Stimulated activated effector memory CD8-positive, alpha-beta T cell treated with anti-CD3 and anti-CD28 coated beads, Interleukin-12 subunit alpha, Interleukin-12 subunit beta, amount 100 ng/mL, for 72 hours (primary cell): ENCODE data around the gene TMEM184A.
A peak's percentile ranks its signal among the peaks of the same experiment; 100 is the strongest.

Experiments used
- ATAC-seq: fragments of 150-1000 bp; cut with Tn5 transposase; 2 replicates; pipeline ENCODE4 v1.10.0; 2021
- DNase-seq, 2 donors: peaks; one replicate each; pipeline ENCODE4 v3.0.0; 2021 to 2022; ENCODE audit warnings: low spot score in 2 of 2
- H3K27ac Mint-ChIP-seq: one replicate; pipeline ENCODE4 v1.8.0; 2022; ENCODE audit warnings: mild to moderate bottlenecking, mixed read lengths
- H3K36me3 Mint-ChIP-seq: one replicate; pipeline ENCODE4 v1.8.0; 2022; ENCODE audit warnings: mild to moderate bottlenecking, mixed read lengths
- H3K4me1 Mint-ChIP-seq: one replicate; pipeline ENCODE4 v1.8.0; 2022; ENCODE audit warnings: mixed read lengths
- H3K4me3 Mint-ChIP-seq: one replicate; pipeline ENCODE4 v1.8.0; 2022; ENCODE audit warnings: mild to moderate bottlenecking, mixed read lengths
- H3K9me3 Mint-ChIP-seq: one replicate; pipeline ENCODE4 v1.8.0; 2022; ENCODE audit warnings: mixed read lengths

Gene TMEM184A

GRCh38 chr7:1555813-1556543, at the start of gene TMEM184A:
Gene TMEM184A, minus strand, starts transcription at chr7:1556205. Its CDS starts 721 bp downstream, at chr7:1555484.
- ATAC-seq (peak; percentile 54), DNase-seq (no peak)
- Mint-ChIP-seq H3K9me3 (no peaks in the 10 kb centered on the region), H3K4me1 (no peaks in the 10 kb centered on the region), H3K36me3 (no peaks in the 10 kb centered on the region), H3K4me3 (no peak within 1 kb of the TSS), H3K27ac (no peak within 1 kb of the TSS)

GRCh38 chr7:1604383-1604782, 48.4 kb upstream of the TMEM184A start:
- no peak for ATAC-seq
- H3K36me3 Mint-ChIP-seq: no peaks in the 10 kb centered on the region
- no peaks in the 10 kb centered on the region for H3K9me3 Mint-ChIP-seq
- no peak overlapping the region for H3K27ac Mint-ChIP-seq
- DNase-seq: no peak
- no peak overlapping the region for H3K4me3 Mint-ChIP-seq
- H3K4me1 Mint-ChIP-seq: peaks cover 6% of the 10 kb centered on the region

GRCh38 chr7:1603346-1604225, 47.6 kb upstream of the TMEM184A start:
- no peak overlapping the region for H3K27ac Mint-ChIP-seq
- H3K9me3 Mint-ChIP-seq: no peaks in the 10 kb centered on the region
- no peak for DNase-seq
- peak; percentile 29 for ATAC-seq
- no peaks in the 10 kb centered on the region for H3K36me3 Mint-ChIP-seq
- H3K4me1 Mint-ChIP-seq: peaks cover 6% of the 10 kb centered on the region
- H3K4me3 Mint-ChIP-seq: no peak overlapping the region

GRCh38 chr7:1602386-1602785, 46.4 kb upstream of the TMEM184A start:
- H3K4me1 Mint-ChIP-seq: peaks cover 6% of the 10 kb centered on the region
- DNase-seq (no peak), ATAC-seq (no peak)
- H3K4me3 Mint-ChIP-seq: no peak overlapping the region
- no peaks in the 10 kb centered on the region for H3K9me3 Mint-ChIP-seq
- H3K27ac Mint-ChIP-seq: no peak overlapping the region
- no peaks in the 10 kb centered on the region for H3K36me3 Mint-ChIP-seq

- ATAC-seq: no peak
- Mint-ChIP-seq H3K4me3 (no peak overlapping the region), H3K9me3 (no peaks in the 10 kb centered on the region), H3K27ac (no peak overlapping the region), H3K4me1 (peaks cover 2% of the 10 kb centered on the region), H3K36me3 (no peaks in the 10 kb centered on the region)
- DNase-seq: no peak
Measured at GRCh38 chr7:1601956-1602355, 46.0 kb upstream of the TMEM184A start.

- Mint-ChIP-seq H3K36me3 (no peaks in the 10 kb centered on the region), H3K4me3 (no peak overlapping the region), H3K9me3 (no peaks in the 10 kb centered on the region), H3K4me1 (no peaks in the 10 kb centered on the region), H3K27ac (no peak overlapping the region)
- ATAC-seq (no peak), DNase-seq (no peak)
Measured at GRCh38 chr7:1599640-1600395, 43.8 kb upstream of the TMEM184A start.

GRCh38 chr7:1598961-1599639, 43.1 kb upstream of the TMEM184A start:
- no peak overlapping the region for H3K4me3 Mint-ChIP-seq
- no peak for DNase-seq
- H3K9me3 Mint-ChIP-seq: no peaks in the 10 kb centered on the region
- no peak overlapping the region for H3K27ac Mint-ChIP-seq
- no peaks in the 10 kb centered on the region for H3K36me3 Mint-ChIP-seq
- no peak for ATAC-seq
- no peaks in the 10 kb centered on the region for H3K4me1 Mint-ChIP-seq

- Mint-ChIP-seq H3K4me3 (no peak overlapping the region), H3K27ac (no peak overlapping the region), H3K36me3 (no peaks in the 10 kb centered on the region), H3K9me3 (no peaks in the 10 kb centered on the region), H3K4me1 (no peaks in the 10 kb centered on the region)
- DNase-seq (no peak), ATAC-seq (no peak)
Measured at GRCh38 chr7:1598286-1598685, 42.3 kb upstream of the TMEM184A start.

GRCh38 chr7:1597791-1598190, 41.8 kb upstream of the TMEM184A start:
- no peak overlapping the region for H3K27ac Mint-ChIP-seq
- no peak for ATAC-seq
- no peak for DNase-seq
- peaks cover 5% of the 10 kb centered on the region for H3K4me1 Mint-ChIP-seq
- H3K4me3 Mint-ChIP-seq: no peak overlapping the region
- no peaks in the 10 kb centered on the region for H3K36me3 Mint-ChIP-seq
- H3K9me3 Mint-ChIP-seq: no peaks in the 10 kb centered on the region

GRCh38 chr7:1597066-1597760, 41.2 kb upstream of the TMEM184A start:
- no peak for DNase-seq
- Mint-ChIP-seq H3K4me1 (peaks cover 11% of the 10 kb centered on the region), H3K27ac (no peak overlapping the region), H3K4me3 (no peak overlapping the region), H3K9me3 (no peaks in the 10 kb centered on the region), H3K36me3 (no peaks in the 10 kb centered on the region)
- no peak for ATAC-seq

- H3K4me1 Mint-ChIP-seq: peaks cover 19% of the 10 kb centered on the region
- no peaks in the 10 kb centered on the region for H3K9me3 Mint-ChIP-seq
- H3K27ac Mint-ChIP-seq: no peak overlapping the region
- no peaks in the 10 kb centered on the region for H3K36me3 Mint-ChIP-seq
- DNase-seq: no peak
- ATAC-seq: no peak
- no peak overlapping the region for H3K4me3 Mint-ChIP-seq
Measured at GRCh38 chr7:1596181-1597043, 40.4 kb upstream of the TMEM184A start.

GRCh38 chr7:1595636-1596035, 39.6 kb upstream of the TMEM184A start:
- H3K4me1 Mint-ChIP-seq: peaks cover 21% of the 10 kb centered on the region
- peaks cover 2% of the 10 kb centered on the region for H3K36me3 Mint-ChIP-seq
- ATAC-seq (no peak), DNase-seq (no peak)
- no peak overlapping the region for H3K27ac Mint-ChIP-seq
- no peaks in the 10 kb centered on the region for H3K9me3 Mint-ChIP-seq
- no peak overlapping the region for H3K4me3 Mint-ChIP-seq

- no peak for ATAC-seq
- DNase-seq: no peak
- peaks cover 21% of the 10 kb centered on the region for H3K4me1 Mint-ChIP-seq
- H3K36me3 Mint-ChIP-seq: peaks cover 6% of the 10 kb centered on the region
- no peak overlapping the region for H3K4me3 Mint-ChIP-seq
- no peaks in the 10 kb centered on the region for H3K9me3 Mint-ChIP-seq
- no peak overlapping the region for H3K27ac Mint-ChIP-seq
Measured at GRCh38 chr7:1595027-1595426, 39.0 kb upstream of the TMEM184A start.
